A673 (cell line): ENCODE results near the gene PTGER1.

Experiments used
- CTCF ChIP-seq: fragments of 300-800, 200-600 bp; sonication (generic); conservative IDR thresholded peaks from 2 replicates; pipeline ENCODE4 v1.5.1; 2017; ENCODE audit warnings: low read depth, mild to moderate bottlenecking, antibody characterized with exemption, low read length, moderate library complexity, mixed read lengths
- EZH2 ChIP-seq: fragments of 200-600 bp; sonication (generic); IDR thresholded peaks from 2 replicates; pipeline ENCODE4 v1.6.1; 2017; ENCODE audit warnings: borderline replicate concordance, low read depth, mild to moderate bottlenecking, mixed read lengths, antibody characterized with exemption, low read length; ENCODE audit not compliant: poor library complexity, severe bottlenecking

- TF ChIP-seq CTCF, result no peak
- no peak for TF ChIP-seq EZH2
Measured at GRCh38 chr19:14519860-14520407, 44.8 kb upstream of the PTGER1 start.
